Measurements from ENCODE around the gene CACNA1I.

CACNA1I gene

DNA sequence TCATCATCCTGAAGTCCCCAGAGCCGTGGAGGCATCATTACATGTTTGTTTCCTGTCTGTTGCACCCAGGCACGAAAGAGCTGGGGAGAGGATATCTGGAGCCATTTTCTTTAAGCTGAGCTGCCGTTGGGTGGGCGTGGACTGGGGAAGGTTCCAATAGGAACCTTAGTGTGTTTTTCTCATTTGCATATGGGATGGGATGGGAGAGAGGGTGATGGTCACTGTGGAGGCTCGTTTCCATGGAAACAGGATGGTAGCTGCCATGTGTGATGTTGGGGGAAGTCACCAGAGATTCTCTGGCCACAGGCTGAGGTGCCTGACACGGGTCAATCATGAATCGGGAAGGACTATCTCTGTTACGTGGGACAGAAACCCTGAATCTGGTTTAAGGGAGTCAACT, 39.7 kb downstream of the CACNA1I start:
- TF ChIP-seq POLR2A (IDR thresholded peaks at IDR 0.05; ENCODE audit: low read depth, low read length): no peak
- no peak for TF ChIP-seq TAF1 (IDR thresholded peaks at IDR 0.05; ENCODE audit: borderline replicate concordance, low read depth, low read length)
- TF ChIP-seq POLR2AphosphoS5 (IDR thresholded peaks at IDR 0.05; ENCODE audit: low read depth, low read length): no peak
- no peak for DNase-seq (ENCODE audit: insufficient read length)
- no peak for FAIRE-seq

DNA sequence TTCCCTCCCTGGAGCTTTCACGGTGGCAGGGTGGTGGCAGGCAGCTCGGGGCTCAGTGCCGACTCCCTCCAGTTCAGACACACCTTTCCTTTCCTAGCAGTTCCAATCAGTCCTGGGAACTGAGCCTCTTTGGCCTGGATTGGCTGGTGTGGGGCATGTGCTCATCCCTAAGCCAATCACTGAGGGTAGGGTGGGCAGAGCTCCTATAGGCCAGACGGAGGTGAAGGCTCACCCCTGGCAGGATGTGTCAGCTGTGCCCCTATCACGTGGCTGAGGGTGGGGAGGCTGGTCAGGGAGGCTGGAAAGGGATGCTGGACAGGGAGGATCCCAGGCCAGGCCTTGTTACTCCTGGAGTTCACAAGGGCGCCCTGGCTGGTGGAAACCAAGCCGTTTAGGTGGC, 40.2 kb downstream of the CACNA1I start:
- FAIRE-seq (no peak), DNase-seq (ENCODE audit: insufficient read length) (no peak)
- TF ChIP-seq TAF1 (IDR thresholded peaks at IDR 0.05; ENCODE audit: borderline replicate concordance, low read depth, low read length) (no peak), POLR2AphosphoS5 (IDR thresholded peaks at IDR 0.05; ENCODE audit: low read depth, low read length) (no peak), POLR2A (IDR thresholded peaks at IDR 0.05; ENCODE audit: low read depth, low read length) (no peak)

DNA sequence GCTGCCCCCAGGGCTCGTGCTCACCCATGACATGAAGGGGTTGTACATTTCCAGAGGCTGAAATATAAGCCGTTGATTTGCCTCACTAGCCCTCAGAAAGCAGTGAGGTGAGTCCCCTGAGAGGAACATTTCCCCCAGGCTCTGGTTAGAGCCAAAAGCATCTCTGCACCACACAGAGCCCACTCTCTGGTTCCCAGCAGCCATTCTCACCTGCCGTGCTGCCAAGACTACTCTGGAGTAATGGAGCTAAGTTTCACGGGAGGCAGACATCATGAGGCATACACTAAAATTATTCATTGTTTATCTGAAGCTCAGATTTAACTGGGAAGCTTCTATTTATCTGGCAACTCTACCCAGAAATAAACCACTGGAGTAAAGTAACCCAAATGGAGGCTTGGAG, 40.8 kb downstream of the CACNA1I start:
- DNase-seq (ENCODE audit: insufficient read length) (no peak), FAIRE-seq (no peak)
- TF ChIP-seq POLR2AphosphoS5 (IDR thresholded peaks at IDR 0.05; ENCODE audit: low read depth, low read length): no peak

DNA sequence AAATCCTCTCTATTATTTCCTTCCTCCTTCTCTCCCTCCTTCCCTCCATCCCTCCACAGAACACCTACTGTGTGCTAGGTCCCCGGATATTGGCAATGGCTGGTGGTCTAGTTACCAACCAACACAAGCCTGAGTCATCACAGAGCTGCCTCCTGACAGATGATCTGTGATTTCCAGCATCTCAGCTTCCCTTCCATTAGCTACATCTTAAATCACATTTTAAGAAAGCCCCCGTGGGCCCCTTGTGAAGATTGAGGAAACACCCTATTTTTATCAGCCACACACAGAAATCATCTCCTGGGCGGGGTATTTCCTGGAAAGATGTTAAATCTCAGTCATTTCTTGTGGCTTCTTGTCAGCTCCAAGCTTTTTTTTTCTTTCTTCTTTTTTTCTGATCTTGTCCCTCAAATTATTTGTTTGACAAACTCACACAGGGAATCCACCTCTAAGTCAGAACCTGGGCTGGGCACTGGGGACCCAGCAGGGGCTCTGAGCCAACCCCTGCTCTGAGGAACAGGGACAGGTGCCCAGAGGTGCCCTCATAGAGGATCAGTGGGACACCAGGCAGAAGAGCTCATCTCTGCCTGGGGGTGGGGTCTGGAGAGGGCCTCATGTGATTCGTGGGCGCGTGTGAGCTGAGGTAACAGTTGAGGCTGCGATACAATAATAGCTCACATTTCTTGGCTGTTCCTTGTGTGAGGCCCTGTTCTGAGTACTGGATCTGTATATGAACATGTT, 42.4 kb downstream of the CACNA1I start:
- FAIRE-seq: no peak
- no peak for DNase-seq (ENCODE audit: insufficient read length)
- TF ChIP-seq POLR2AphosphoS5 (IDR thresholded peaks at IDR 0.05; ENCODE audit: low read depth, low read length) (no peak), POLR2A (IDR thresholded peaks at IDR 0.05; ENCODE audit: low read depth, low read length) (no peak), TAF1 (IDR thresholded peaks at IDR 0.05; ENCODE audit: borderline replicate concordance, low read depth, low read length) (no peak)

DNA sequence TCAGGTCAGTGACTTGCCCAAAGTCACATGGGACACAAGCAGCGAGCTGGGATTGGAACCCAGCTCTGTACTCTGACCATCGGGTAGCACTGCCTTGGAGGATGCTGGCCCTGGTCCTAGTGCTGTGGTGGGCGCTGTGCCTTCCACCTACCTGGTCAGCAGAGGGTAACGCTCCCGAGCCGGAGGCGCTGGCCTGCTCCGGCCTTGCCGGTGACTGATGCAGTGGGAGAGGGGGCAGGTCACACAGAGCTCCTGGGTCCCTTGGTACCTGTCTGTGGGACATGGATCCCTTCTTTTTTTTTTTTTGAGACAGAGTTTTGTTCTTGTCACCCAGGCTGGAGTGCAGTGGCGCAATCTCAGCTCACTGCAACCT, 43.0 kb downstream of the CACNA1I start:
- no peak for DNase-seq (ENCODE audit: insufficient read length)
- no peak for FAIRE-seq
- TF ChIP-seq TAF1 (IDR thresholded peaks at IDR 0.05; ENCODE audit: borderline replicate concordance, low read depth, low read length) (no peak), POLR2AphosphoS5 (IDR thresholded peaks at IDR 0.05; ENCODE audit: low read depth, low read length) (no peak), POLR2A (IDR thresholded peaks at IDR 0.05; ENCODE audit: low read depth, low read length) (no peak)

DNA sequence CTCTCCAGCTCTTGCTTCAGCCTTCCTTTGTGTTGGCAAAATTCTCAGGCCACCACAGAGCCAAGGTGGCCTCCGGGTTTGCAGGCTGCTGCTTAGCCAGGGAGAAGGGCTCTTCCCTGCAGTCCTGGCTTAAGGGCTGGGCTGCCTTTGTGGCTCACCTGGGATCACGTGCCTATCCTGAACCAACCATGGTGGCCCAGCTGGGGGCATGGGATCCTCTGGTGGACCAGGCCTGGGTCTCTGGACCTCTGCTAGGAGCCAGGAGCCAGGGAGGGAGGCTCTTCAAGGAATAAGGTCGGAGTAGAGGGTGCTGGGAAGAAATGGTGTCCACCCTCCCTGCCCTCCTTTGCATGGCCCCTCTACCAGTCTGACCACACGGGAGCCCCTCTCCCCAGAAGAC, 43.9 kb downstream of the CACNA1I start:
- DNase-seq (ENCODE audit: insufficient read length) (no peak), FAIRE-seq (no peak)
- no peak for TF ChIP-seq POLR2A (IDR thresholded peaks at IDR 0.05; ENCODE audit: low read depth, low read length)
- no peak for TF ChIP-seq TAF1 (IDR thresholded peaks at IDR 0.05; ENCODE audit: borderline replicate concordance, low read depth, low read length)

DNA sequence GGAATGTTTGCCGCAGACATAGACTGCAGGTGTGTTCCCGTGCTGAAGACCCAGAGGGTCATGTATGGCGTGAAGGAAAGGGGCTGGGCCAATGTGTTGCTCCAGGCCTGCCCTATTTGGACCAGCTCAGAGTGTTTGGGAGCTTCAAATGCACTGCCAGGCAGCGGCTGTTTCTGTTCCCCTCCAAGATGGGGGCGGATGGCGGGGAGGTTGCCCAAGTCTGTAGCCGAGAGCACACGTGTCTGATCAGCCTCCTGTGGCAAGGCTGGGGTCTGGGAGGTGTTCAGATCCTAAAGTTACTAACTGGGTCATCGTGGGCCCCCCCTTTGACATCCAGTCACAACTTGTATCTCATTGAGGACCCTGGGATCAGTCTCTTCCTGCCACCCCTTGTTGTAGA, 45.5 kb downstream of the CACNA1I start:
- DNase-seq (ENCODE audit: insufficient read length) (no peak), FAIRE-seq (no peak)
- TF ChIP-seq POLR2A (IDR thresholded peaks at IDR 0.05; ENCODE audit: low read depth, low read length) (no peak), POLR2AphosphoS5 (IDR thresholded peaks at IDR 0.05; ENCODE audit: low read depth, low read length) (no peak), TAF1 (IDR thresholded peaks at IDR 0.05; ENCODE audit: borderline replicate concordance, low read depth, low read length) (no peak)

DNA sequence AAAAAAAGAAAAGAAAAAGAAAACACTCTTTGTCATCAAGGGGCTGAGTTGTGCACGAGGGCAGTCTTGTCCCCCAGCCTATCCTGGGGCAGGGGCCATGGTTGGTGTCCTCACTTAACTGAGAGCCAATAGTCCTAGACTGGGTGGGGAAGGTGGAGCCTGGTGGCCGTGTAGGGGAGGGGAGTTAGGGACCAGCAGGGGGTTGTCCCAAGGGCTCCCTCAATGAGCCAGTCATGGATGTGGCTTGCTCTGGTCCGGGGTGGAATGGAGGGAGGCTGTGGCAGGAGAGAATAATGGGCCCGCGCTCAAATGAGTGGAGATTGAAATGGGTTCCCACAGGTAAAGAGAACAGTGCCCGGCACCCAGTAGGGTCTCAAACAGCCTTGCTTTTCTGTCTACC, 46.2 kb downstream of the CACNA1I start:
- FAIRE-seq: no peak
- TF ChIP-seq TAF1 (IDR thresholded peaks at IDR 0.05; ENCODE audit: borderline replicate concordance, low read depth, low read length) (no peak), POLR2A (IDR thresholded peaks at IDR 0.05; ENCODE audit: low read depth, low read length) (no peak), POLR2AphosphoS5 (IDR thresholded peaks at IDR 0.05; ENCODE audit: low read depth, low read length) (no peak)

DNA sequence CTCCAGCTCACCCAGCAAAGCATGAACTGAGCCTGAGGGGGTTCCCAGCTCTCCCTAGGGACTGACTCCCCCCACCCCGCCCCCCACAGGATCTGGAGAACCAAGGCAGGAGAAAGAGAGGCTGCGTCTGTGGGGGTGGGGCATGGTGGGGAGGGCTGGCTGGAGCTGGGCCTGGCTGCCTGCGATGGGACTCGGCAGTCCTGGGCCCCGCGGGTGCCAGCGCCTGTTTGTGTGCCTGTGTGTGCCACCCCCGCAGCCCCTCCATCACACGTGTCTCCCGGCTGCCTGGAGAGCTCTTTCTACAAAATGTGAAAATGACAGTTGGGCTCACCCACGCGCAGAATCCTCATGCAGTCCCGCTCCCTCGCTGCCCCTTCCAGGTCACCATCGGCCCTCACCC, 46.8 kb downstream of the CACNA1I start:
- DNase-seq (ENCODE audit: insufficient read length): no peak
- FAIRE-seq: no peak
- TF ChIP-seq TAF1 (IDR thresholded peaks at IDR 0.05; ENCODE audit: borderline replicate concordance, low read depth, low read length) (no peak), POLR2A (IDR thresholded peaks at IDR 0.05; ENCODE audit: low read depth, low read length) (no peak), POLR2AphosphoS5 (IDR thresholded peaks at IDR 0.05; ENCODE audit: low read depth, low read length) (no peak)

More for the DNA sequence above, 46.2 kb downstream of the CACNA1I start:
- no peak for DNase-seq (ENCODE audit: insufficient read length)

DNA sequence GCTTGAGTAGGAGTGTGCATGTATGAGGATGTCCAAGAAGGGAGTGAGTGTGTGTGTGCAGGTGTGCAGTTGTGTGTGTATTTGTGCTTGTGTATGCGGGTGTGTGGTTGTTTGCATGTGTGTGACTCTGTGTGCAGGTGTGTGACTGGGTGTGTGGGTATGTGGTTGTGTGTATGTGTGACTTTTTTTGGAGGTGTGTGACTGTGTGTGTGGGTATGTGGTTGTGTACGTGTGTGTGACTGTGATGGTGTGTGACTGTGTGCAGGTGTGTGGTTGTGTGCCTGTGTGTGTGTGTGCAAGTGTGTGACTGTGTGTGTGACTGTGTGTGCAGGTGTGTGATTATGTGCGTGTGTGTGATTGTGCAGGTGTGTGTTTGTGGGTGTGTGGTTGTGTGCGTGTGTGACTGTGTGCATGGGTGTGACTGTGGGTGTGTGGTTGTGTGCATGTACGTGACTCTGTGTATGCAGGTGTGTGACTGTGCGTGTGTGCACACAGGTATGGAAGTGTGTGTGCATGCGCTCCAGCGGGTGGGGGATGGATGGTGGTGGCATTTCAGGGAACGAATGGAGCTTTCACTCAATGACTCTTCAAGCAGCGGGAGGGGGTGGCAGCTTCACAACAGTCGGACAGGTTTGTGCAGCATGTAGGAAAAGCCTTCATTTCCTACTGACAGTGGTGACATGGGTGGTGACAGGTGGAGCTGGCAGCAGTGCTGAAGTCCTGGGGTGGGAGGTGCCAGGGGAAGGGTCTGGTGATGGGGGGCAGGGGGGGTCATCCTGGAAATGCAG, 47.6 kb downstream of the CACNA1I start:
- TF ChIP-seq POLR2AphosphoS5 (IDR thresholded peaks at IDR 0.05; ENCODE audit: low read depth, low read length) (no peak), POLR2A (IDR thresholded peaks at IDR 0.05; ENCODE audit: low read depth, low read length) (no peak), TAF1 (IDR thresholded peaks at IDR 0.05; ENCODE audit: borderline replicate concordance, low read depth, low read length) (no peak)
- FAIRE-seq (no peak), DNase-seq (ENCODE audit: insufficient read length) (no peak)

DNA sequence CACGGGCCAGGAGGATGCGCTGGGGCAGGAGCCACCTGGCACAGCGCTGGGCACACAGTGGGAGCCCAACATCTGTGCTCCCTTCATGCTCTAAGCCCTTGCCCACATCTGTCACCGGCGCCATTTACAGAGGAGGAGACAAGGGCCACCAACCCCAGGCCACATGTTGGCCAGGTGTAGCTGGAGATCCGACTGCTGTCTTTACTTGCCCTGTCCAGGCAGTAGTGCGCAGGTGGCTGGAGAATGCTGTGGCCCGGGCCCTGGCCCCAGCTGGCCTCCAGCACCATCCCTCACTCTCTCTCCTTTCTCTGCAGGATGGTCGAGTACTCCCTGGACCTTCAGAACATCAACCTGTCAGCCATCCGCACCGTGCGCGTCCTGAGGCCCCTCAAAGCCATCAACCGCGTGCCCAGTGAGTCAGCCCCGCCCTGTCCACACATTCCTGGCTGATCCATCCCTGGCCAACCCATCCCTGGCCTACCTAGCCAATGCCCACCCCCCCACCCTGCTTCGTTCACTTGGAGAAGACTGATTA, 48.5 kb downstream of the CACNA1I start:
- no peak for FAIRE-seq
- no peak for DNase-seq (ENCODE audit: insufficient read length)
- TF ChIP-seq POLR2A (IDR thresholded peaks at IDR 0.05; ENCODE audit: low read depth, low read length) (no peak), POLR2AphosphoS5 (IDR thresholded peaks at IDR 0.05; ENCODE audit: low read depth, low read length) (no peak), TAF1 (IDR thresholded peaks at IDR 0.05; ENCODE audit: borderline replicate concordance, low read depth, low read length) (no peak)
